Stimulated activated CD8-positive, alpha-beta memory T cell treated with anti-CD3 and anti-CD28 coated beads, Interleukin-15, amount 100 ng/mL, for 48 hours (primary cell): ENCODE data around the gene PLA2G4F.

Source experiments
- DNase-seq, 2 donors: peaks; one replicate each; pipeline ENCODE4 v3.0.0-alpha.2; 2020; ENCODE audit warnings: low read depth in 2 of 2

PLA2G4F gene

DNA sequence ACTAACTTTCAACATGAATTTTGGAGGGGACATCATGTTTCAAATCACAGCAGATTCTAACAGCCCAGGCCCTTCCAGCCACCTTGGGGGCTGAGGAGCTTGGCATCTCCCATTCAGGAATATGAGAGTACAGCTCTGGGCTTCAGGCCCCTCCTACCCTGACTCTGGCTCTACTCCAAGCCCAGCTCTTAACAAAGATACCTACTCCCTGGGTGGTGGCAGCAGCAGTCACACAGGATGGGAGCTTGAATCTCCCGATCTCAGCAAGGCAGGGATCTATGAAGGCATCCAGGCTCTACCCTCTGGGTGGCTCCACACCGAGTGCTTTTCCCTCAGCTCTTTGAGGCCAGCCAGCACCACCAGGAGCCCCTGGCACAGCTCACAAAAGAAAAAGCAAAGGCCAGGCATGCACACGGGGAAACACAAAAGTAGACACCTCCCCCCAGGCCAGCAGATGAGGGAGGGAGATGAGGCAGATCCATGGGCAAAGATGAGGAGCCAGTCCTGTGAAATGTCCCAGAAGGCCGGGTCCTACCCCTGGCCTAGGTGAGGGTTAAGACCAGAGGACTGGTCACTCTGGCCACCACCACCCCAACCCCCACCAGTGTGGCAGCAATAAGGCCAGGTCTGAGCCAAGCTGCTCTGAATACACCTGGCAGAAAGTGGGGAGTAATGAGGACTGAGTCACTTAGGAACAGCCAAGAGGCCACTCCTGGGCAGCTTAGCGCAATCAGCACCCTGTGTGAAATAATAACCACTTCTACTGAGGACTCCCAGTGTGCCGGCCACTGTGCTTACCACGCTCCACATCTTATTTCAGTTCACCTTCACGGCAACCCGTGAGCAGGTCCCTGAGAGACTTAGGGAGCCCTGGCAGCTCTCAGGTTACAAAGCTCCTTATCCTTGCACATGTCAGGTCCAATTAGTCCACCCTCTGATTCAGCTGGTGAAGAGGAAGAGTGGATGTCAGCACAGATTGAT, 24.3 kb downstream of the PLA2G4F start:
- DNase-seq = no peak

GRCh38 chr15:42131006-42131405, 25.4 kb downstream of the PLA2G4F start:
- DNase-seq = no peak

- DNase-seq = no peak
These were observed 26.0 kb downstream of the PLA2G4F start for GRCh38 chr15:42130246-42130986.

DNA sequence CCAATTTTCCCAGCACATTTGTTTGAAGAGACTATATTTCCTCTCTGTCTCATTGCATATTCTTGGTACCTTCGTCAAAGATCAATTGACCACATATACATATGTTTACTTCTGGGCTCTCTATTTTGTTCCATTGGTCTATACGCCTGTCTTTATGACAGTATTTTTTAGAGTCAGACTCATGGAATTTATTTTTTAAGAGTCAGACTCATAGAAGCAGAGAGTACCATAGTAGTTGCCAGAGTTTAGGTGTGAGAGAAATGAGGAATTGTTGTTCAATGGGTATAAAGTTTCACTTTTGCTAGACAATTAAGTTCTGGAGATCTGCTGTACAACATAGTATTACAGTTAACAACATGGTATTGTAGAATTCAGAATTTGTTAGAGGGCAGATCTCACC, 27.1 kb downstream of the PLA2G4F start:
- no peak for DNase-seq

- DNase-seq = no peak
These were observed 28.0 kb downstream of the PLA2G4F start for GRCh38 chr15:42128476-42128875.

DNA sequence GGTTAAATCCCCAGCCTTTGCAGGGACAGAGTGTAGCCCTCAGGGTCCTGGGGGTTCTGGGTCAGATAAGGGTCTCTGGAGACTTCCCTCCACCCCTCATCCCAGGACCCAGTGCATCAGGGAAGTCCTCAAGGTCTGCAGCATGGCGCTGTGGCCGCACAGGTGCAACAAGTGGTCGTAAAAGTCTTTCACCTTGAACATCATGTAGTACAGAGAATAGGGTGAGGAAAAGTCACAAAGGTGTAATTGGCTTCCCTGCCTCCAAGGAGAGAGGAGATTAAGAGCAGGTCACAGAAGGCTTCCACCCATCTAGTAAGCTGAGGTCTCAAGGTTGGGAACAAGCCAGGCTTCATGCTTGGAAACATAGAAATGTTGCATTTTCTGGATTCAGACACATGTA, 32.9 kb downstream of the PLA2G4F start:
- no peak for DNase-seq

- no peak for DNase-seq
These were observed 34.8 kb downstream of the PLA2G4F start for GRCh38 chr15:42121682-42122081.

DNA sequence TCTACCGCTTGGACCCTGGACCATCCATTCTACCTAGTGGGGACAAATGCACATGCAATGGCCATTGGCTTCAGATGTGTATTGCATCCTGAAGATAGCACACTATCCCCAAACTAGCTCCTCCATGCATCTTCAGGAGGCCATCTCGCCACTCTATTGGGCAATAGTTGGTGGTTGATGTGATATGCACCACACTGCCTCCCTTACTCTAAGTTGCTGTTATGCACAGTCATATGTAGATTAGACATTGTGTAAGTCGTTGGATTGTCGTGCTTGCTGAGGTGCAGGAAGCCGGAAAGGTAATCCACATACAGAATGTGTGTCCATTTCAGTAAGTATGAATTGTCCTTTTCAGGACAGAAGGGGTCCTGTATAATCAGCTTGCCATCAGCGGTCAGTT, 35.4 kb downstream of the PLA2G4F start:
- no peak for DNase-seq

GRCh38 chr15:42120285-42120684, 36.2 kb downstream of the PLA2G4F start:
- no peak for DNase-seq

DNA sequence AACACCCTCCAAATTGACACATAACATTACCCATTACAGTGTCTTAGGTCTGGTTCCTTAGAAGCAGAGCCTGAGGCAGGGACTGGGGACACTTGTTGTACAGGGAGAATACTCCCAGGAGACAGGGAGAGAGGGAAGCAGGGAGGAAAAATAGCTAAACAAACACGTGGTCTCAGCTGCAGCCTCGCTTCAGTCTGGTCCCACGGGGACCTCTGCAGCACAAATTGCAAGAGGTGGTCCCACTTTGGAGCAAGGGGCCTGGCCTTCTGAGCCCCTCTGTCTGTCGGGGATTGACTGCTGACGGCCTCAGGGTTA, 37.0 kb downstream of the PLA2G4F start:
- DNase-seq = no peak

DNA sequence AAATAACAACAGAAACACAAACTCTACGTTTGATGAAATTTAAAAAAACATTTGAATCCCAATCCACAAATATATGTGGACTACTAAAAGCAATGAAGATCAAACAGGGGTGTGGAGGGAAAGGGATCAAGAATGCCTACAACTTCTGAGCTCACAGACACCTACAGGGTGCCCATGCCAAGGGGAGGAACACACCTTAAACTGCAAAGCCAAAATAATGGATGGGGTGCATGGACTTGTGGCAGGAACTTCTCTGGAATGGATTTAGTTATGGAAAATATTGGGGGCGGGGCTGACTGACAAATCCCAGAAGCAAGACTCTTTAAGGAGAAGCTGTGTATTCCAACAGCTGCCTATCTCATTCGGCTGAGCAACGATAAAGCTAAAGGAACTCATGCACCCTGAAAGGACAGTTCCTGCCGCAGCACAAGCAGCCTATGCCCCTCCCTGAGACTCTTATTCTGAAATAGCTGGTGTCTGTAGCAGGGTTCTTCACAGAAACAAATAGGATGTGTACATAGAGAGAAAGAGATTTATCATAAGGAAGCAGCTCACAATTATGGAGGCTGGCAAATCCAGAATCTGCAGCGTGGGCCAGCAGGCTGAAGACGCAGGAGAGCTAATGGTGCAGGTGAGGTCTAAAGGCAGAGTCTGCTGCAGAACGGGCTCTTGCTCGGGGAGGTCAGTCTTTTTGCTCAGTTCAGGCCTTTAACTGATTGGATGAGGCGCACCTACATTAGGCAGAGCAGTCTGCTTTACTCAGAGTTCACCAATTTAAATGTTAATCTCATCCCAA, 37.6 kb downstream of the PLA2G4F start:
- no peak for DNase-seq

- no peak for DNase-seq
These were observed 44.5 kb downstream of the PLA2G4F start for GRCh38 chr15:42111924-42112323.

GRCh38 chr15:42110367-42110766, 46.1 kb downstream of the PLA2G4F start:
- no peak for DNase-seq

- no peak for DNase-seq
These were observed 47.6 kb downstream of the PLA2G4F start for GRCh38 chr15:42108806-42109205.

GRCh38 chr15:42108189-42108588, 48.2 kb downstream of the PLA2G4F start:
- no peak for DNase-seq

DNA sequence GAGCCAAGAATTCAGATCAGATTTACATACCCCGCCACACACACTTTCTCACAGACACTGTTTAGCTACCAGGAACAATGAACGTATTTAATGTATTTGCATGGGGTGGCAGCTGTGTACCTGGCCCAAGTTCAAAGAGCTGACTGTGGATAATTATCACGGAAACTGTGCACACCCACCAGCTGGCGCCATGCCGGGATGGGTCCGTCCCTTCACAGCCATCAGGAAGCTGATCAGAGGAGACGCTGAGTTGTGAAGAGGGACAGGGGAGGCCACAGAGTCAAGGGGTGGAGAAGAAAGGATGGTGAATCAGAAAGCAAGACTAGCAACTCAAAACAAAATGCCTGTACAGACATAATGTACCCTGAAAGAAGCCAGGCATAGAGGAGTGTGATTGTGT, 49.0 kb downstream of the PLA2G4F start:
- DNase-seq = peak in 1 of 2 donors; percentile 38

DNA sequence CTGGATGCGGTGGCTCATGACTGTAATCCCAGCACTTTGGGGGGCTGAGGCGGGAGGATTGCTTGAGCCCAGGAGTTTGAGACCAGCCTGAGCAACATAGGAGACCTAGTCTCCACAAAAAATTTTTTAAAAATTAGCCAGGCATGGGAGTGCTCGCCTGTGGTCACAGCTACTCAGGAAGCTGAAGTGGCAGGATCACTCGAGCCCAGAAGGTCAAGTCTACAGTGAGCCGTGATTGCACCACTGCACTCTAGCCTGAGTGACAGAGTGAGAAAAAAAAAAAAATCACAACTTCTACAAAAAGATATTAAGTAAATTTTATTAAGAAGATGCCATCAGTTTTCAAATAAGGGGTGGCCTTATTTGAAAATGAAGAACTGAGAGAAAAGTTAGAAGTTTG, 50.1 kb downstream of the PLA2G4F start:
- DNase-seq = no peak

DNA sequence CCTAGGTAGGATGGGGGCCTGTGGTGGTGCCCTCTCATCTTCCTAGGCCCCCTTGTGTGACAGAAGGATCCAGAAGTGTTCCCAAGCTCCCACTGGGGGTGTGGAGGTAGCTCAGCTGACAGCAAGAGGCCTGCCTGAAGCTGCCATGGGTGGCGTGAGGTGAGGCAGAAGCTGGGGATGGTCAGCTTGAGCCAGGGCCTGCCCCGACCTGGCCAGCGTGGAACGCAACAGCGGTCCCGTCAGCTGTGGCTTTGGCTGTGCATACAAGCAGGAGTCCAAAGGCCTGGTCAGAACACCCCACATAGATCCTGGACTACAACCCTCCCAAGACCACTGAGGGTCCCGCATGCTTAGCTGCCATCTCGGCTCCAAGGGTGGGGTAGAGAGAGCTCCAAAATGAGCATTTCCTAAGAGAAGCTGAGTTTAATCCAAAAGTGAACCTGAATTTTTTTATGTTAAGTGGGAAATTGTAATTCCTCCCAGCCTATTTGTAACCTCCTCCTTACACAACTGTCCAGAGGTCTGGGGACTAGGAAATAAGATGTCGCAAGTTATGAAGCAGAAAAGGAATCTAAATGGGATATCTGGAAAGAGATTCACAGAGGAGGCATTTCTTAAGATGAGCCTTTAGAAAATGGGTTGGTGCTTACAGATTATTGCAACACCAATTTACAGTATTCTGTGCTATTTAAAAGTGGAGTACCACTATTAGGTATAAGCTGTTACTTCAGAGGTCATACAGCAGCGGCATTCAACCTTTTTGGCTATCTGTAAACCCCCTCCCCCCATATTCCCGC, 52.1 kb downstream of the PLA2G4F start:
- no peak for DNase-seq

GRCh38 chr15:42102646-42103235, 53.7 kb downstream of the PLA2G4F start:
- no peak for DNase-seq

DNA sequence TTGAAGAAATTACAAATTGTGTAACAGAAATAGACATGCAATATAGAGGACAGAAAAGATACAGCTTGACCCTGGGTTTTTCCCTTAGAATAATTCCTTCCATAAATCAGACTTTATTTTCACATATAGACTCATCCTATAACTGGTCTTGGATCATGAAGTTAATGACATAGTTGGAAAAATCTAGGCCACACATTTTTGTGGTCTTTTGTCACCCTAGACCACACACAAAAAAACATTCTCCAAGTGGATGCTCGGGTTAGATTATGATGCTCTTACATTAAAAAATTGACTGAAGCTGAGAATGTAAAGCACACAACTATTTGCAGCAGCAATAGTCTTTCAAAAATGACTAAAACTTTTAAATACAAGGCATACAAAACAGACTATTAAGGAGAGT, 54.6 kb downstream of the PLA2G4F start:
- DNase-seq = no peak
